Upper lobe of right lung (tissue), 1 donor: ENCODE results near the gene FRMD8. TPM values are rescaled to one million over a fixed set of nuclear protein-coding genes. Genes with fewer than 3 reads are reported as not detected.

ENCODE experiments used
- ATAC-seq: fragments of 200-7000 bp; cut with Tn5 transposase; one replicate; pipeline ENCODE4 v1.9.1; 2020; ENCODE audit warnings: mild to moderate bottlenecking, moderate library complexity
- DNase-seq: peaks from one replicate; pipeline ENCODE4 v3.0.0-alpha.2; 2020
- H3K27ac ChIP-seq: fragments of 200-600 bp; one replicate; pipeline ENCODE4 v1.8.0; 2022
- H3K27me3 ChIP-seq: fragments of 200-600 bp; one replicate; pipeline ENCODE4 v1.8.0; 2022; ENCODE audit warnings: mild to moderate bottlenecking
- H3K36me3 ChIP-seq: fragments of 200-600 bp; one replicate; pipeline ENCODE4 v1.8.0; 2022
- H3K4me1 ChIP-seq: fragments of 200-600 bp; one replicate; pipeline ENCODE4 v1.8.0; 2022
- H3K4me3 ChIP-seq: fragments of 200-600 bp; one replicate; pipeline ENCODE4 v1.8.0; 2022; ENCODE audit warnings: mild to moderate bottlenecking
- H3K9me3 ChIP-seq: fragments of 200-600 bp; one replicate; pipeline ENCODE4 v1.8.0; 2022
- intact Hi-C: fragments of 100-400 bp; cut with DNase I; formaldehyde crosslinking; loops from one replicate; pipeline ENCODE4 v1.11.0; 2022
- total RNA-seq: library from RNA; stranded (reverse); fragmentation: NEBNext Ultra II Directional; extraction: Animal tissue kit (Norgen Biotek cat#: 25700); gene quantifications from one replicate; pipeline ENCODE4 v1.2.1, GENCODE V29; 2021
- TF ChIP-seq, protein P1 (sequence below): fragments of 200-600 bp; IDR thresholded peaks from one replicate; pipeline ENCODE4 v1.8.0; 2022; ENCODE audit warnings: antibody characterized with exemption
- donor health status: DM: no; HTN: yes; CAD: no; lungs with severe emphysema.

The FRMD8 gene
- total RNA-seq, 1 donor from 2014 or later, result 37.1 TPM

DNA sequence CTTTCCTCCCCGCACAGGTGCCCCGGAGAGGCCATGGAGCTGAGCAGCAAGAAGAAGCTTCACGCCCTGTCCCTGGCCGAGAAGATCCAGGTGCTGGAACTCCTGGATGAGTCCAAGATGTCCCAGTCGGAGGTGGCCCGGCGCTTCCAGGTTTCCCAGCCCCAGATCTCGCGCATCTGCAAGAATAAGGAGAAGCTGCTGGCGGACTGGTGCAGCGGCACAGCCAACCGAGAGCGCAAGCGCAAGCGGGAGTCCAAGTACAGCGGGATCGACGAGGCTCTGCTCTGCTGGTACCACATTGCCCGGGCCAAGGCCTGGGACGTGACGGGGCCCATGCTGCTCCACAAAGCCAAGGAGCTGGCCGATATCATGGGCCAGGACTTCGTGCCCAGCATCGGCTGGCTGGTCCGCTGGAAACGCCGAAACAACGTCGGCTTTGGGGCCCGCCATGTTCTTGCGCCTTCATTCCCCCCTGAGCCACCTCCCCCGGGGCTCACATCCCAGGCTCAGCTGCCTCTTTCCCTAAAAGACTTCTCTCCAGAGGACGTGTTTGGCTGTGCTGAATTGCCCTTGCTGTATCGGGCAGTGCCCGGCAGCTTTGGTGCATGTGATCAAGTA is 30.6 kb upstream of the FRMD8 start:
- intact Hi-C loops, result no loop called here
- TF ChIP-seq, protein P1, sequence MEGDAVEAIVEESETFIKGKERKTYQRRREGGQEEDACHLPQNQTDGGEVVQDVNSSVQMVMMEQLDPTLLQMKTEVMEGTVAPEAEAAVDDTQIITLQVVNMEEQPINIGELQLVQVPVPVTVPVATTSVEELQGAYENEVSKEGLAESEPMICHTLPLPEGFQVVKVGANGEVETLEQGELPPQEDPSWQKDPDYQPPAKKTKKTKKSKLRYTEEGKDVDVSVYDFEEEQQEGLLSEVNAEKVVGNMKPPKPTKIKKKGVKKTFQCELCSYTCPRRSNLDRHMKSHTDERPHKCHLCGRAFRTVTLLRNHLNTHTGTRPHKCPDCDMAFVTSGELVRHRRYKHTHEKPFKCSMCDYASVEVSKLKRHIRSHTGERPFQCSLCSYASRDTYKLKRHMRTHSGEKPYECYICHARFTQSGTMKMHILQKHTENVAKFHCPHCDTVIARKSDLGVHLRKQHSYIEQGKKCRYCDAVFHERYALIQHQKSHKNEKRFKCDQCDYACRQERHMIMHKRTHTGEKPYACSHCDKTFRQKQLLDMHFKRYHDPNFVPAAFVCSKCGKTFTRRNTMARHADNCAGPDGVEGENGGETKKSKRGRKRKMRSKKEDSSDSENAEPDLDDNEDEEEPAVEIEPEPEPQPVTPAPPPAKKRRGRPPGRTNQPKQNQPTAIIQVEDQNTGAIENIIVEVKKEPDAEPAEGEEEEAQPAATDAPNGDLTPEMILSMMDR, result no peak
- ATAC-seq, result no peak

DNA sequence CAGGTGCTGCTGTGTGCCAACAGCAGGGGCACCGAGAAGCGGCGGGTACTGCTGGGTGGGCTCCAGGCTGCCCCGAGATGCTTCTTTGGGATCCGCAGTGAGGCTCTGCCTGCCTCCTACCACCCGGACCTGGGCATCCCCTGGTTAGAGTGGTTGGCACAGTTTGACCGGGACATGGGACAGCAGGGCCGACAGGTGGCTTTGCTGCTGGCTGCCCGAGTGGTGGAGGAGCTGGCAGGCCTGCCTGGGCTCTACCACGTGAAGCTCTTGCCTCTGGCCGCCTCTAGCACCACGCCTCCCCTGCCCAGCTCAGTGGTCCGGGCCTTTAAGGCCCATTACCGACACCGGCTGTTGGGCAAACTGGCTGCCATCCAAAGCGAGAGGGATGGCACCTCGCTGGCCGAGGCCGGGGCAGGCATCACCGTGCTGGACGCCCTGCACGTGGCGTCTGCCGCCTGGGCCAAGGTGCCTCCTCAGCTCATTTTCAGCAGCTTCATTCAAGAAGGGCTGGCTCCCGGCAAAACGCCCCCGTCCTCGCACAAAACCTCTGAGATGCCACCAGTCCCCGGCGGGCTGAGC is 30.0 kb upstream of the FRMD8 start:
- Histone ChIP-seq H3K4me1 (peaks cover 17% of the 10 kb centered on the region), H3K36me3 (peaks cover 15% of the 10 kb centered on the region), H3K27me3 (peaks cover 8% of the 10 kb centered on the region), H3K27ac (no peak overlapping the region), H3K4me3 (no peak overlapping the region), H3K9me3 (no peaks in the 10 kb centered on the region)
- intact Hi-C loops, result no loop called here
- TF ChIP-seq, protein P1, result no peak
- ATAC-seq, result no peak
- no peak for DNase-seq

More for the DNA sequence above, 30.6 kb upstream of the FRMD8 start:
- peaks cover 17% of the 10 kb centered on the region for H3K4me1 ChIP-seq
- peak; percentile 75 for DNase-seq
- H3K36me3 ChIP-seq, result peaks cover 21% of the 10 kb centered on the region
- no peak overlapping the region for H3K27ac ChIP-seq
- peaks cover 8% of the 10 kb centered on the region for H3K27me3 ChIP-seq
- no peaks in the 10 kb centered on the region for H3K9me3 ChIP-seq
- H3K4me3 ChIP-seq, result peak overlapping the region; percentile 58

DNA sequence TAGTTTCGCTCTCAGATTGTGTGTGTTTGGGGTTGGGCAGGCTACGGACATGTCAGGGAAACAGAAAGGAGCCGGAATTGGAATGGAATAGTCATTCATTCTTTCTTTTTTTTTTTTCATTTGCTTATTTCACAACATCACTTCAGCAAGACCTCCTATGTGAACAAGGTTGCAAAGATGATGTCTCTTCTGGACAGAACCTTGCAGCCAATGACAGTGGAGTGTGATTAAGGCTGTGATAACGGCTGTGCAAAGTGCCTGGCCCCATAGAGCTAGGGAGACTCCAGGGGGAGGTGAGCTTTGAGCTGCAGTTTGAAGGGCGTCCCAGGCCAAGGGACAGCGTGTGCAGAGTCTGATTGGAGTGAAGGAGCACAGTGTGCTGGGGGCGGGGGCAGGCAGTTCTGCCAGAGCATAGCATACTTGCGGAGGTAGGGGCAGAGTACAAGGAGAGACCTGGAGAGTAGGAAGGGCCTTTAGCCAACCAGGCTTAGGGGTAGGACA is 28.5 kb upstream of the FRMD8 start:
- Histone ChIP-seq H3K4me3 (no peak overlapping the region), H3K9me3 (no peaks in the 10 kb centered on the region), H3K27me3 (peaks cover 8% of the 10 kb centered on the region), H3K36me3 (peaks cover under 1% of the 10 kb centered on the region), H3K4me1 (peaks cover 19% of the 10 kb centered on the region), H3K27ac (no peak overlapping the region)
- TF ChIP-seq, protein P1, result no peak
- peak; percentile 71 for DNase-seq
- intact Hi-C loops, result no loop called here
- ATAC-seq, result peak; percentile 13

DNA sequence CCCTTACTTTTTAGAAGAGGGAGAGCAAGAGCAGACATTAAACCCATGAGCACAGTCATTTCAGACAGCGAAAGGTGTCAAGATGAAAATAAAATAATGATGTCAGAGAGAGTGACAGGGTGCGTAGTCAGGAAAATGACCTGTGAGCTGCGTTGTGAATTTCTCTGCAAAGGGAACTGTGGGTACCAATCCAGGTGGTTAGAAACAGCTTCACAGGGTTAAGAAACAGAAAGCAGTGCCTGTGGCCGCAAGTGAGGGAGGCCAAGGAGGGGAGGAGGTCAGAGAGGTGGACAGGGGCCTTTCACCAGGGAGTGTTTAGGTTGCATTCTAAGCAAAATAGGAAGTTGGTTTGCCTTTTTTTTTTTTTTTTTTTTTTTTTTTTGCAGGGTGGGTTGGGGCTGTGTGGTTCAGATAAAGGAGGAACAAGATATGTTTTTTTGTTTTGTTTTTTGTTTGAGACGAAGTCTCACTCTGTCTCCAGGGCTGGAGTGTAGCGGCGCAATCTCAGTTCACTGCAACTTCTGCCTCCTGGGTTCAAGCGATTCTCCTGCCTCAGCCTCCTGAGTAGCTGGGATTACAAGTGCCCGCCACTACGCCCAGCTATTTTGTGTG is 24.0 kb upstream of the FRMD8 start:
- no peaks in the 10 kb centered on the region for H3K36me3 ChIP-seq
- no peak overlapping the region for H3K4me3 ChIP-seq
- DNase-seq (no peak), ATAC-seq (peak; percentile 41)
- H3K27me3 ChIP-seq, result no peaks in the 10 kb centered on the region
- H3K9me3 ChIP-seq, result no peaks in the 10 kb centered on the region
- H3K4me1 ChIP-seq, result peaks cover 9% of the 10 kb centered on the region
- peak overlapping the region; percentile 42 for H3K27ac ChIP-seq
- intact Hi-C loops, result no loop called here
- TF ChIP-seq, protein P1, result no peak

DNA sequence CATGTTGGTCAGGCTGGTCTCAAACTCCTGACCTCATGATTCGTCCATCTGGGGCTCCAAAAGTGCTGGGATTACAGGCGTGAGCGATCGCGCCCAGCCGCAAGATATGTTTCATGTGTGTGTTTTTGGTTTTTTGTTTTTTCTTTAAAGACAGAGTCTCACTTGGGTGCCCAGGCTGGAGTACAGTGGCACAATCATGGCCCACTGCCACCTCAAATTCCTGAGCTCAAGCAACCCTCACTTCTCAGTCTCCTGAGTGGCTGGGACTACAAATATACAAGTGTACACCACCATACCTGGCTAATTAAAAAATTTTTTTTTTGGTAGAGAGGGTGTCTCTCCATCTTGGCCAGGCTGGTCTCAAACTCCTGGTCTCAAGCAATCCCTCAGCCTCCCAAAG is 23.5 kb upstream of the FRMD8 start:
- H3K36me3 ChIP-seq, result no peaks in the 10 kb centered on the region
- intact Hi-C loops, result no loop called here
- no peaks in the 10 kb centered on the region for H3K27me3 ChIP-seq
- no peaks in the 10 kb centered on the region for H3K9me3 ChIP-seq
- no peak overlapping the region for H3K4me3 ChIP-seq
- DNase-seq, result no peak
- TF ChIP-seq, protein P1, result no peak
- H3K4me1 ChIP-seq, result peaks cover 9% of the 10 kb centered on the region
- ATAC-seq, result no peak
- H3K27ac ChIP-seq, result peak overlapping the region; percentile 42
